BJ (cell line): ENCODE data around the gene KCNT2. TPM values are rescaled to one million over a fixed set of nuclear protein-coding genes. Genes with fewer than 3 reads are reported as not detected.

Source experiments
- CTCF ChIA-PET: fragments of 350-600 bp; formaldehyde crosslinking; extraction: SDS; loops from one replicate; lab custom pipeline; 2021; ENCODE audit warnings: antibody characterized with exemption, inconsistent platforms; lab: Yijun Ruan, JAX
- POLR2A ChIA-PET: fragments of 300-600 bp; sonication (Branson Sonifier 250); formaldehyde crosslinking; extraction: SDS; loops from one replicate; lab custom pipeline; 2021; ENCODE audit warnings: antibody characterized with exemption; lab: Charles Lee
- DNase-seq: peaks from one replicate; pipeline ENCODE4 v3.0.0-alpha.2; 2011; ENCODE audit warnings: low read depth
- H3K27me3 ChIP-seq: 2 replicates; pipeline ENCODE4 v1.6.0; 2011; ENCODE audit warnings: low read length; ENCODE audit not compliant: control insufficient read depth, insufficient read depth
- H3K36me3 ChIP-seq: 2 replicates; pipeline ENCODE4 v1.5.1; 2011; ENCODE audit warnings: low read length; ENCODE audit not compliant: control insufficient read depth, insufficient read depth
- H3K4me3 ChIP-seq: 2 replicates; pipeline ENCODE4 v1.5.1; 2011; ENCODE audit warnings: low read depth, mild to moderate bottlenecking, control low read depth, low read length
- CTCF ChIP-seq: IDR thresholded peaks from 2 replicates; pipeline ENCODE4 v1.5.1; 2011; ENCODE audit warnings: low read depth, mild to moderate bottlenecking, control low read depth, inconsistent platforms, low read length, moderate library complexity; ENCODE audit not compliant: insufficient read depth
- polyA plus RNA-seq: library from polyadenylated mRNA; depleted of rRNA; stranded (reverse); fragments of >200 nt; gene quantifications from 2 replicates; pipeline ENCODE4 v1.2.3, GENCODE V29; 2011

KCNT2 gene
- polyA plus RNA-seq, 1 experiment: 0.66 TPM

- ChIA-PET CTCF (interaction anchor here (1.9 to 7.8 kb wide), 2 partner anchors 8 to 160 kb away, joined by 8 to 48 read pairs; no protein-coding TSS in a partner anchor), POLR2A (no interaction called here)
- Histone ChIP-seq H3K36me3 (no peaks in the 10 kb centered on the region), H3K4me3 (no peak overlapping the region), H3K27me3 (no peaks in the 10 kb centered on the region)
- TF ChIP-seq CTCF: no peak
- DNase-seq: no peak
Observed at GRCh38 chr1:196308176-196308575, 300.1 kb downstream of the KCNT2 start.

GRCh38 chr1:196306421-196306820 lies 301.8 kb downstream of the KCNT2 start:
- ChIA-PET POLR2A (no interaction called here), CTCF (interaction anchor here (0.6 to 7.8 kb wide), 2 partner anchors 158 to 167 kb away, joined by 3 to 48 read pairs; no protein-coding TSS in a partner anchor)
- H3K4me3 ChIP-seq: no peak overlapping the region
- no peaks in the 10 kb centered on the region for H3K27me3 ChIP-seq
- no peak for DNase-seq
- no peak for TF ChIP-seq CTCF
- H3K36me3 ChIP-seq: no peaks in the 10 kb centered on the region

GRCh38 chr1:196305216-196305615 lies 303.0 kb downstream of the KCNT2 start:
- DNase-seq: no peak
- POLR2A ChIA-PET: no interaction called here
- Histone ChIP-seq H3K36me3 (no peaks in the 10 kb centered on the region), H3K27me3 (no peaks in the 10 kb centered on the region), H3K4me3 (no peak overlapping the region)
- CTCF ChIA-PET: interaction anchor here (7.8 kb wide), 1 partner anchor 157 kb away, joined by 48 read pairs; no protein-coding TSS in a partner anchor
- no peak for TF ChIP-seq CTCF

- no peaks in the 10 kb centered on the region for H3K36me3 ChIP-seq
- H3K27me3 ChIP-seq: no peaks in the 10 kb centered on the region
- POLR2A ChIA-PET: no interaction called here
- no peak overlapping the region for H3K4me3 ChIP-seq
- CTCF ChIA-PET: interaction anchor here (0.7 kb wide), 1 partner anchor 357 kb away, joined by 3 read pairs; no protein-coding TSS in a partner anchor
- no peak for TF ChIP-seq CTCF
- no peak for DNase-seq
Observed at GRCh38 chr1:196302981-196303380, 305.3 kb downstream of the KCNT2 start.

DNA sequence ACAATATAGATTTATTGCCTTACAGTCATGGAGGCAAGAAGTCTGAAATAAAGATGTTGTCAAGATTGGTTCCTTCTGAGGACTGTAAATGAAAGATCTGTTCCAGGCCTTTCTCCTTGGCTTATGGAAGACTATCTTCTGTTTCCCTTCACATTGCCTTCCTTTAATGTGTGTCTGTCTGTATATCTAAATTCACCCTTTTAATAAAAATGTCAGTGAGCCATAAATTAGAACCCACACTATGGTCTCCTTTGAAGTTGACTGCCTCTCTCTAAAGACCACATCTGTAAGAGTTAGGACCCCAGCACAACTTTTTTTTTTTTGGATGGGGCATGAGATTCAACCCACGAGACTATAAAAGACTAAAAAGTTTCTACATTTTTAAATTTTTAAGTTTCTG lies 305.8 kb downstream of the KCNT2 start:
- H3K36me3 ChIP-seq: no peaks in the 10 kb centered on the region
- no peak for DNase-seq
- ChIA-PET POLR2A (no interaction called here), CTCF (no interaction called here)
- no peak overlapping the region for H3K4me3 ChIP-seq
- H3K27me3 ChIP-seq: no peaks in the 10 kb centered on the region
- no peak for TF ChIP-seq CTCF
